Ammon's horn (tissue), 1 donor: Measurements from ENCODE around the gene ESPN.

Source experiments
- DNase-seq: peaks from one replicate; pipeline ENCODE4 v3.0.0-alpha.2; 2016; ENCODE audit warnings: low spot score

ESPN gene

GRCh38 chr1:6499296-6499695 lies 74.7 kb downstream of the ESPN start:
- no peak for DNase-seq

DNA sequence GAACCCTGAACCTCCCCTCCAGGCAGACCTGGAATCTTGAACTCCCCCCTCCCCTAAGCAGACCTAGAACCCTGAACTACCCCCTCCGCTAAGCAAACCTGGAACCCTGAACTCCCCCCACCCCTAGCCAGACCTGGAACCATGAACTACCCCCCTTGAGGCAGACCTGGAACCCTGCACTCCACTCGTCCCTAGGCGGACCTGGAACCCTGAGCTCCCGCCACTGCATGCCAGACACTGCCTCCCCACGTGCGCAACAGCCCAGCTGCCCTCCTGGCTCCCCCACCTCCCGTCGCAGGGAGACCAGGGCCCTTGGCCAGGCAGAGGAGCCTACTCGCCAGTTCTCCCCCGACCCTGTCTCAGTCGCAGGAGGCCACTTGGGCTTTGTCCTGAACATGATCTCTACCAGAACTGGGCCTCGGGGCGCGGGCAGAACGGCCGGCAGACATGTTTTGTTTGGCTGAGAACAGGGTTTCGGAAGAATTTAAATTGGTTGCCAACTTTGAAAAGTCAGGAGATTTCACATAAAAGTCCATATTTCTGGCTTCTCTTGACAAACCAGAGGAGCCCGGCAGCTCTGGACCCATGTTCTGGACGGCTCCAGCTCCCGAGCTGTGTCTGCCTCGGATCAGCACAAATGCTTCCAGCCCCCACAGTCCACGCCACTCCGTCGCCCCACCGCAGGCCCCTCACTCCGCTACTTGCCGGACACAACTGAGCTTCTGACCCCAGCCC lies 76.1 kb downstream of the ESPN start:
- no peak for DNase-seq

DNA sequence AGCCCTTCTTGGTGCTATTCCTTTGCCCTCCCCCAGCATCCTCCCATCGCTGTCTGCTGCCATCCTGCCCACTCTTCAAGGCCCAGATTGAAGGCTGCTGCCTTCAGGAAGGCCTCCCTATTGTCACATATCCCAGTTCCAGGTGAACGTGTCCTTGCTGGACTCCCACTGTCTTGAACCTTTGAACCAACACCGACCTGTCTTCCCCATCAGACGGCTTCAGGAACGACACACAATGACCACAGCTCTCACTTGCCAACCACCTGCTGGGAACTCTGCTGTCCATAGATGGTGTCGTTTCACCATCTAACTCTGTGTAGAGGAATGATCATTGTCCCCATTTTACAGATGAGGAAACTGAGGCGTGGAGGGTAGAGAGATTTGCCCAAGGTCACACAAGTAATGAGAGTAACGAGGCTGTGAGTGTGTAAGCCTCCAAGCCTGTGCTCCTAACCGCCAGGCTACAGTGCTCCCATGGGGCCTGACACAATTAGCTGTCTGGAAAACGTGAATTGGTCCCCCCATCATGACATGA lies 76.8 kb downstream of the ESPN start:
- DNase-seq: no peak

DNA sequence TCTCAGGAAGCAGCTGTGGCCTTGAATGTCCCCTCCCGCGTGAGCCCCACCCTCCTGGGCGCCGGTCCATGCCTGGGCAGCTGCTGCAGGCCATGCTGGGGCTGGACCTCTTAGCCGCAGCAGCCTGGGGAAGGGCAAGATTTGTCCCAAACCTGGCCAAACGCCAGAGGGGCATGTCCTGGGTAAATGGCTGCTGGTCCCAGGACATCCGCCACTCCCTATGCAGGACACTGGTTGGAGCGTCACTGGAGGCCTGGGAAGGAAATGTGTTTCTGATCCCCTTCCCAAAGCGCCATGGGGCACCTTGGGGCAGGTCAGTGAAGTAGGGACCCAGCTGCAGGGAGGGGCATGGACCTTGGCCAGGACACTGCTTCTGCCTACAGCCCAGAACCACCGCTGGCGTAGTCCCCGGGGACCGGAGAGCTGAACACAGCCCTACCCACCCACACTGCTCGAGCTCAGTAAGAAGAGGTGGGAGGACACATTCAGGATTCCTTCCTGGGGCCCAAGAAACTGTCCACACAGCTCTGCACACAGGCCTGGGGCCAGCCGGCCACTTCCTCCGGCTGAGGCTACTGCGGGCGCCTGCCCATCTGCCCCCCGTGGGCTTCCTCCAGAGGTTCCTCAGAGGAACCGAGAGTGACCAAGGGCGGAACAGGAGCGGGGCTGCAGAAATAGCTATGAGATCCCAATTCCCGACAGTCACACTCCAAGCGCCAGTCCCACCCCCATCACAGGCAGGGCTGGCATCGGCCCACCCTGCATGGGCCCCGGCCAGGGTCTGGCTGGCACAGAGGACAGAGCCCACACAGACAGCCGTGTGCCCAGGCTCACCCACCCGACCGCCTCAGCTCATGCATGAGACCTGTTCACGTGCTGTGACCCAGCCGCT lies 77.7 kb downstream of the ESPN start:
- peak; percentile 64 for DNase-seq

- DNase-seq: no peak
Observed at GRCh38 chr1:6503884-6504602, 79.5 kb downstream of the ESPN start.

DNA sequence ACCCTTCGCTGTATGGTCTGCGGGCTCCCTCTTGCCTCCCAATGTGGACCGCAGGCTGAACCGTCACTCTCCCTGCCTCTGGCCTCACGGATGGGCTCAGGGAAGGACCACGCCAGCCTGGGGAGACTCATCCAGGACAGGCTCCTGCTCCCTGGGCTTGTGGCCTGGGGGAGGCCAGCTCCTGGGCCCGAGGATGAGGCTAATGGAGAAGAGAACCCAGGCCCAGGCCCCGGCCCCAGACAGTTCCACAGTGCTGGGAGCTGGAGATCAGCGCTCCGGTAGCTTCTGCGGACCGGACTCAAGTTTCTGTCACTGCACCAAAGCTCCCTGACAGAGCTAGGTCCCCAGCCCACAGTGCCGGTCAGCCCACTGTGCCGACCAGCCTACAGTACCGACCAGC lies 80.3 kb downstream of the ESPN start:
- no peak for DNase-seq

- no peak for DNase-seq
Observed at GRCh38 chr1:6505367-6506209, 81.0 kb downstream of the ESPN start.

GRCh38 chr1:6506210-6507036 lies 81.8 kb downstream of the ESPN start:
- no peak for DNase-seq

- DNase-seq: peak; percentile 60
Observed at GRCh38 chr1:6507037-6507428, 82.5 kb downstream of the ESPN start.

GRCh38 chr1:6507461-6507911 lies 82.9 kb downstream of the ESPN start:
- no peak for DNase-seq

GRCh38 chr1:6508154-6508815 lies 83.7 kb downstream of the ESPN start:
- no peak for DNase-seq

GRCh38 chr1:6508816-6509189 lies 84.2 kb downstream of the ESPN start:
- DNase-seq: no peak

- DNase-seq: no peak
Observed at GRCh38 chr1:6509220-6509918, 84.8 kb downstream of the ESPN start.

DNA sequence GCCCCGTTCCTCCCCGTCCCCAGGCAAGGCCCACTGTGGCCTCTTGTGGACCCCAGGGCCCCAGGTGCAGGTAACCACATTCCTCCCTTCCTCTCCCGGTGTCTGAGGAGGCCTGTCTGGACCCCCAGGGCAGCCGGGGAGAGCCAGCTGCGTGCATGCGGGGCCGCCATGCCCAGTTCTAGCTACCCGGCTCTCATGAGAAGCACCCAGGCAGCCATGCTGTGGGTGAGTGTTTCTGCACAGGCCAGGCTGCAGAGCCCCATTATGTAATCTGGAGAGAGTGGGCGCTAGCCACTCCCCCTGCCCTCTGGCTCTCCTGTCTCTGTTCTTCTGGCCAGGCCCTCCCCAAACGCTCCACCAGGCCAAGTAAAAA lies 85.3 kb downstream of the ESPN start:
- peak; percentile 51 for DNase-seq

GRCh38 chr1:6510493-6510892 lies 85.9 kb downstream of the ESPN start:
- no peak for DNase-seq
